Left ventricle myocardium superior (tissue), 1 donor: ENCODE results near the gene ARFGAP3. TPM values are rescaled to one million over a fixed set of nuclear protein-coding genes. Genes with fewer than 3 reads are reported as not detected.
A peak's percentile ranks its signal among the peaks of the same experiment; 100 is the strongest.
"Not testable (repeated sequence)": the region's sequence is repeated elsewhere in the genome, so short reads cannot be mapped to it uniquely, and the experiment has no call there.

Source experiments
- ATAC-seq: fragments of 200-7000 bp; cut with Tn5 transposase; one replicate; pipeline ENCODE4 v1.9.1; 2020; ENCODE audit warnings: mild to moderate bottlenecking, moderate library complexity
- DNase-seq: peaks from one replicate; pipeline ENCODE4 v3.0.0-alpha.2; 2020
- intact Hi-C: fragments of 100-400 bp; cut with micrococcal nuclease; formaldehyde crosslinking; loops from one replicate; pipeline ENCODE4 v1.11.0; 2022
- total RNA-seq: library from RNA; stranded (reverse); fragmentation: NEBNext Ultra II Directional; extraction: Animal tissue kit (Norgen Biotek cat#: 25700); gene quantifications from one replicate; pipeline ENCODE4 v1.2.1, GENCODE V29; 2021
- donor health status: DM: no; HTN: yes; CAD: no; lungs with severe emphysema.

The ARFGAP3 gene
- total RNA-seq, 1 donor from 2014 or later: 25.8 TPM

- no peak for ATAC-seq
- DNase-seq: no peak
- intact Hi-C loops: no loop called here
Observed at GRCh38 chr22:42758931-42759629, 98.0 kb downstream of the ARFGAP3 start.

DNA sequence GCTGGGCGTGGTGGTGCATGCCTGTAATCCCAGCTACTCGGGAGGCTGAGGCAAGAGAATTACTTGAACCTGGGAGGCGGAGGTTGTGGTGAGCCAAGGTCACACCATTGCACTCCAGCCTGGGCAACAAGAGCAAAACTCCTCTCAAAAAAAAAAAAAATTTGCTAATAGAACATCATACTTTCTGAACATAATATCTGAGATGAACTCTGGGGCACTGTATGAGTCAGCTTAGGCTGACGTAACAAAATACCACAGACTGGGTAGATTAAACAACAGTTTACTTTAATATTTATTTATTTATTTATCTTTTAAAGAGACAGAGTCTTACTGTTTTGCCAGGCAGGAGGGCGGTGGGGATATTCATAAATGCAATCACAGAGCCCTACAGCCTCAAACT, 101.5 kb downstream of the ARFGAP3 start:
- DNase-seq, ATAC-seq, intact Hi-C loops: not testable (repeated sequence)

GRCh38 chr22:42755121-42755520, 102.0 kb downstream of the ARFGAP3 start:
- ATAC-seq, intact Hi-C loops, DNase-seq: not testable (repeated sequence)

DNA sequence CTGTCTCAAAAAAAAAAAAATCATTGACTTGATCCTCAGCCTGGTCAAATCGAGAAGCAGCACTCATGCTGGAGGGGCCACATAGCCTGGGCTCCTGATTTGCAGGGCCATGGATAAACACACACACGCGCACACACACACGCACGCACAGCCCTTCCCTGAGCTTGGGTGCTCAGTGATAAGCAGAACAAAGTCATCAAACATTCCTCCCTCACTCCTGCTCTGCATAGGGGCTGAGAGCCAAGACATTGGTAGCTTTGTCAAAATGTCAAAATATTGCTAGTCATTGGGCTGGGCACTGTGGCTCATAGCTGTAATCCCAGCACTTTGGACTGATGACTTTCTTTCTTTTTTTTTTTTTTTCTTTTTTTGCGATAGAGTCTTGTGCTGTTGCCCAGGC, 102.4 kb downstream of the ARFGAP3 start:
- intact Hi-C loops: no loop called here
- peak; percentile 13 for ATAC-seq
- DNase-seq: peak; percentile 47

GRCh38 chr22:42752912-42753311, 104.2 kb downstream of the ARFGAP3 start:
- intact Hi-C loops: no loop called here
- DNase-seq: no peak
- peak; percentile 29 for ATAC-seq

- DNase-seq: no peak
- ATAC-seq: no peak
- intact Hi-C loops: no loop called here
Observed at GRCh38 chr22:42752230-42752746, 104.8 kb downstream of the ARFGAP3 start.

- DNase-seq, ATAC-seq, intact Hi-C loops: not testable (repeated sequence)
Observed at GRCh38 chr22:42750421-42750820, 106.7 kb downstream of the ARFGAP3 start.

DNA sequence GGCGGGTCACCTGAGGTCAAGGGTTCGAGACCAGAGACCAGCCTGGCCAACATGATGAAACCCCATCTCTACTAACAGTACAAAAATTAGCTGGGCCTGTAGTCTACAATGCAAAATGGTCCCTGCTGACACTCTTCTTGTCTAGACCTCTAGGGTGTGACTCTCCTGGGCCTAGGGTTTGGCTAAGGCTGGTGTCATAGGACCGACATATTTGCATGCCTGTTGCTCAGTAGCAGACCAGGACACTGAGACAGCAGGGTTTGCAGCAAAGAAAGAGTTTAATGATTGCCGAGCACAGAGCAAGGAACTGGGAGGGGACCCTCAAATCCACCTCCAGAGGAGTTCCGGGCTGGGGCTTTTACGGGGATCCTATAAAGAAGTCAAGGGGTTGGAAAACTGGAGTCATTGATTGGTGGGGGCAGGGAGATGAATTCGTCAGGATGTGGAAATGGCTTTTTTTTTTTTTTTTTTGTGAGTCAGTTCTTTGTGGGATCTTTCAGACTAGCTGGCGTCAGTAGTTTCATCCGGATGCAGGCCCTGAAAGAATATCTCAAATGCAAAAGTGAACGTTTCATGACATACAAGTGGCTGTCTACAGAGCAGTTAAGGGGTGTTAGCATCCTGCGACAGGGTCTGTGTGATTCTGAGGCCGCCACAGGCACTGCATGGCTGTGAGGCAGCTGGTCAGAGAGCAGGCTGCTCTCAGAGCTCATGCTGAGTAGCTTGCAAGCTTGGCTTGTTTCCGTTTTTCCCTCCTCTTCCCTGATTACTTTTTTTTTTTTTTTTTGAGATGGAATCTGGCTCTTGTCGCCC, 109.2 kb downstream of the ARFGAP3 start:
- intact Hi-C loops: no loop called here
- DNase-seq (peak; percentile 50), ATAC-seq (peak; percentile 5)

Other genes starting within 250 kb of the ARFGAP3 start
- 39.4 TPM for gene POLDIP3, start 242.4 kb downstream of the ARFGAP3 start, total RNA-seq
- gene ATP5MGL, start 216.7 kb downstream of the ARFGAP3 start, total RNA-seq: 0.55 TPM
- 283 TPM for gene CYB5R3, start 207.9 kb downstream of the ARFGAP3 start, total RNA-seq
- 81.7 TPM for gene A4GALT, start 136.4 kb downstream of the ARFGAP3 start, total RNA-seq
- 63.8 TPM for gene PACSIN2, start 157.9 kb upstream of the ARFGAP3 start, total RNA-seq
- 6.2 TPM for gene TTLL1, start 232.1 kb upstream of the ARFGAP3 start, total RNA-seq